ENCODE data around the gene CDK2AP2. TPM values are rescaled to one million over a fixed set of nuclear protein-coding genes. Genes with fewer than 3 reads are reported as not detected.

Gene CDK2AP2
- total RNA-seq, 2 donors from 2014 or later: 33.8 to 45.6 TPM

DNA sequence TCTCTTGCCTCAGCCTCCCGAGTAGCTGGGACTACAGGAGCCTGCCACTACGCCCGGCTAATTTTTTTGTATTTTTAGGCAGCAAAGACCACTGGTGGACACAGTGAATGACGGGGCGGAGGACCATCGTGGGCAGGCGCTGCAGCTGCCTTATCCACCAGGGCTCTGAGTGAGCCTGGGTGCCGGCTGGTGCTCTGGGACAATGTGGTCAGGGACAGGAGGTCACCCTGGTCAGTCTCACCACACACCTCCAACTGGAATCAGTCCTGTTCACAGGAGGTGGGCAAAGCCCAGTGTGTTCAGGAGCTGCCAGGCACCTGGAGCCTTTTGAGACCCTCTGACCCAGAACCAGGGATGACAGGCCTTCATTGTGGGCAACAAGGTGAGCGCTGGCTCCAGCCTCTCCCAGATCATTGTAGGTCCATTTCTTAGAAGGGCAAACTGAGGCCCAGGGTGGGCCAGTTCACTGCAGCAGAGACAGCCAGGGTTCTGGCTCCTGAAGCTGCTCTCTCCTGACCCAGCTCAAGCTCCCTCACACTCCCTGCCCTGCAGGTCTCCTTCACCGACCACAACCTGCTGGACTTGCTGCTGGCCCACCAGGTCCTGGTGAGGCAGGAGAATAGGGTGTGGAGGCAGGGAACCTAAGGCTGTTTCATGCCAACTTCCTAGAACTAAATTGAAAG is 31.0 kb upstream of the CDK2AP2 start:
- no peaks in the 10 kb centered on the region for H3K27me3 Mint-ChIP-seq
- H3K4me3 Mint-ChIP-seq: no peak overlapping the region
- H3K36me3 Mint-ChIP-seq (ENCODE audit: low read depth): no peaks in the 10 kb centered on the region
- ATAC-seq (no peak), DNase-seq (no peak)
- H3K27ac Mint-ChIP-seq: no peak overlapping the region
- no peaks in the 10 kb centered on the region for H3K4me1 Mint-ChIP-seq
- no peaks in the 10 kb centered on the region for H3K9me3 ChIP-seq (ENCODE audit: control insufficient read depth, low read length, poor library complexity, severe bottlenecking)

DNA sequence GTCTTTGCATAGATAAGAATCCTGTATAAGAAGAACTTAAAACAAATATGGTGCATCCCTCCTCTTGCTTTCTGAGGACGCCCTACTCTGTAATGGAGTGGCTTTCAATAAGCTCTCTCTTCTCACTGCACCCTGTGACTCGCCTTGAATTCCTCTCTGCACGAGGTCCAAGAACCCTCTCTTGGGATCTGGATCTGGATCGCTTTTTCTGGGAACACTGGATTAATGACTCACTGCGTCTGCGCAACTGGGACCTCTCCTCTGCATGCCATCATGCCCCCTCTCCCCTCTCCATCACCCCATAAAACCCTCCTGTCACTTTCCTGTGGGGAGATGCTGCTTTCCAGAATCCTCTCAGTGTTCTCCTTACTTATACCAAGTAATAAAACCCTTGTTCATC is 30.3 kb upstream of the CDK2AP2 start:
- H3K36me3 Mint-ChIP-seq (ENCODE audit: low read depth): no peaks in the 10 kb centered on the region
- no peak for ATAC-seq
- no peaks in the 10 kb centered on the region for H3K4me1 Mint-ChIP-seq
- H3K27ac Mint-ChIP-seq: no peak overlapping the region
- H3K9me3 ChIP-seq (ENCODE audit: control insufficient read depth, low read length, poor library complexity, severe bottlenecking): no peaks in the 10 kb centered on the region
- no peaks in the 10 kb centered on the region for H3K27me3 Mint-ChIP-seq
- DNase-seq: no peak
- no peak overlapping the region for H3K4me3 Mint-ChIP-seq

DNA sequence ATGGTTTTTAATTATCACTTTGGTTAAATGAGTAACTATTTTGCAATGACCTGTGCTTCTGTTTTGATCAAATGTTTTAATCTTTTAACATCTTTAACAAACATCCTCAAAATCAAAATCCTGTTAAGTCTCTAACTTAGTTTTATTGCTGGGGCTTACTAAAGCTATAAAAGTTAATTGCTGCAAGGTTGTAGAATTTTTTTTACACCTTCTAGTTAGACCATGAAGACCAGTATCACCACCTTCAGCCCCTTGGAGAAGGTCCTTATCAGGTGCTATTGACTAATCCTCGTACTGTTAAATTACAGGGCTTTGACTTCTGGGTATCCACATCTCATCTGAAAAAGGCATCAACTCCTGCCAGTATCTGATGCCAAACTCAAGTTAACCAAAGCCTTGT is 27.6 kb upstream of the CDK2AP2 start:
- no peaks in the 10 kb centered on the region for H3K36me3 Mint-ChIP-seq (ENCODE audit: low read depth)
- H3K9me3 ChIP-seq (ENCODE audit: control insufficient read depth, low read length, poor library complexity, severe bottlenecking): no peaks in the 10 kb centered on the region
- ATAC-seq (no peak), DNase-seq (no peak)
- no peaks in the 10 kb centered on the region for H3K27me3 Mint-ChIP-seq
- H3K4me3 Mint-ChIP-seq: no peak overlapping the region
- H3K4me1 Mint-ChIP-seq: no peaks in the 10 kb centered on the region
- H3K27ac Mint-ChIP-seq: no peak overlapping the region

DNA sequence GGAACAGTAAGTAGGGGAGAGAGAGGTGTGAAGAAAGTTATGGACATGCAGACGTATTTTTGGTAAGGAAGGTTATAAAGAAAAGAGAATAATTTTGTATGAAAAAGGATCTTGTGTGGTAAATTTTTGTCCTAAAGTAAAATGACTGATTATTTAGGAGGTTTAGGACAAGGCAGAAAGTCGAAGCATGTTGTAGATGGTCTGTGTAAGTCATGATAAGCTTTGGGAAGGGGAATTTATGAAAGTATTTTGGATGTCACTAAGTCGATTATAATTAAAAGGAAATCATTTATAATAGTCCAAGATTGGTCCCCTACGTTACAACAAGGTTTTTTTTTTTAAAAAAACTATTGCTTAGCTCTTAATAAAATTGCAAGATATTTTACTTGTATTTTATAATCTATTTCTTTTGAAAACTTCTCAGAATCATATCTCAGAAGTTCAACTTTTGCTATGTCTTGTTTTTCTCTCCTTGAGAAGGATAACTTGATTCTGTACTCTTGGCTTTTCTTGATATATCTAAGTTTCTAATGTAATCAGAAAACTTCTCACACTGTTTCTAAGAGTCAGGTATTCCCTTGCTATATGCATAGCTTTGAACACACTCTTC is 26.2 kb upstream of the CDK2AP2 start:
- H3K9me3 ChIP-seq (ENCODE audit: control insufficient read depth, low read length, poor library complexity, severe bottlenecking): no peaks in the 10 kb centered on the region
- Mint-ChIP-seq H3K27me3 (peaks cover 3% of the 10 kb centered on the region), H3K27ac (no peak overlapping the region), H3K4me3 (no peak overlapping the region), H3K4me1 (no peaks in the 10 kb centered on the region), H3K36me3 (ENCODE audit: low read depth) (no peaks in the 10 kb centered on the region)
- ATAC-seq (no peak), DNase-seq (no peak)

DNA sequence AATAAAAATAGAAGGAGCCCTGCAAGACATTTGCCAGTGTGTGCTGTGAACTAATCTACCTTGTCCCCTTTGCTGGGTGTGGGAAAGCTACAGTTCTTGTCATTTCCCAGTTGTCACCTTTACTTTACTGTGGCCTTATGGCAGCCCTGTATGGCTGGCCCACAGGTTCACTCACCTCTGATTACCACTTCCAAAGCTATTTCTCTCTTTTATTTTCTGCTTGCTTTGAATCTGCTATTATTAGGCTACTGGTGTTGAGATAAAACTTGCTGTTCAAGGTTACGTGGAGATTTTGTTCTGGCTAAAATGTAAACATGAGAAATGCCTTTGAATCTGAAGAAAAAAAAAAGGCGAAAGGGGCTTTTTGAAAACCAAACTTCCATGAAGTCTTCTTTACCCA is 24.9 kb upstream of the CDK2AP2 start:
- Mint-ChIP-seq H3K27me3 (peaks cover 9% of the 10 kb centered on the region), H3K27ac (no peak overlapping the region), H3K4me3 (no peak overlapping the region), H3K4me1 (no peaks in the 10 kb centered on the region), H3K36me3 (ENCODE audit: low read depth) (no peaks in the 10 kb centered on the region)
- no peak for DNase-seq
- H3K9me3 ChIP-seq (ENCODE audit: control insufficient read depth, low read length, poor library complexity, severe bottlenecking): no peaks in the 10 kb centered on the region
- ATAC-seq: no peak

DNA sequence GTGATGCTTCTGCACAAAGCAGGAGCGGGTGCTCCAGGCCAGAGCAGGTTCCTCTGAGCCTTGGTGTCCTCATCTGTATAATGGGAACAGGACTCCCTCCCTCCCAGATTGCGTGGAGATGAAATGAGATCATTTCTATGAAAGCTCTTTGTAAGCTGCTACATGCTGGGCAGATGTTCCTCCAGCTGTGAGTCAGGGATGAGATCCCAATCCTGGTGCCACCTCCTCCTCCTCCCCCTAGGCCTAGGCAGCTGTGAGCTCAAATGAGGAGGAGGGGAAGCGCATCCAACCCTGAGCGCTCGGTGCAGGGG is 22.3 kb upstream of the CDK2AP2 start:
- no peak for DNase-seq
- Mint-ChIP-seq H3K27ac (no peak overlapping the region), H3K36me3 (ENCODE audit: low read depth) (no peaks in the 10 kb centered on the region), H3K27me3 (peaks cover 9% of the 10 kb centered on the region), H3K4me1 (no peaks in the 10 kb centered on the region), H3K4me3 (no peak overlapping the region)
- no peaks in the 10 kb centered on the region for H3K9me3 ChIP-seq (ENCODE audit: control insufficient read depth, low read length, poor library complexity, severe bottlenecking)
- no peak for ATAC-seq

DNA sequence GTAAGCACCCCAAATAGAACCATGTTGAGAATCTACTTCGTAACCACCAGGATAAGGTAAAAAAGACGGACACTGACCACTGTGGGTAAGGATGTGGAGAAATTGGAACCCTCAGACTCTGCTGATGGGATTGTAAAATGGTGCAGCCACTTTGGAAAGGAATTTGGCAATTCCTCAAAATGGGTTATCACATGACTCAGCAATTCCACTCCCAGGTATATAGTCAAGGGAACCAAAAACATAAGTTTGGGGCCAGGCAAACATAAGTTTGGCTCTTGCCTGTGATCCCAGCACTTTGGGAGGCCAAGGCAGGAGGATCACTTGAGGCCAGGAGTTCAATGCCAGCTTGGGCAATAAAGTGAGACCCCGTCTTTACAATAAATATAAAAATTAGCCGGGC is 20.4 kb upstream of the CDK2AP2 start:
- H3K27ac Mint-ChIP-seq: no peak overlapping the region
- H3K4me3 Mint-ChIP-seq: no peak overlapping the region
- no peaks in the 10 kb centered on the region for H3K9me3 ChIP-seq (ENCODE audit: control insufficient read depth, low read length, poor library complexity, severe bottlenecking)
- H3K4me1 Mint-ChIP-seq: peaks cover 2% of the 10 kb centered on the region
- H3K27me3 Mint-ChIP-seq: peaks cover 9% of the 10 kb centered on the region
- peaks cover 4% of the 10 kb centered on the region for H3K36me3 Mint-ChIP-seq (ENCODE audit: low read depth)
- DNase-seq (no peak), ATAC-seq (no peak)

DNA sequence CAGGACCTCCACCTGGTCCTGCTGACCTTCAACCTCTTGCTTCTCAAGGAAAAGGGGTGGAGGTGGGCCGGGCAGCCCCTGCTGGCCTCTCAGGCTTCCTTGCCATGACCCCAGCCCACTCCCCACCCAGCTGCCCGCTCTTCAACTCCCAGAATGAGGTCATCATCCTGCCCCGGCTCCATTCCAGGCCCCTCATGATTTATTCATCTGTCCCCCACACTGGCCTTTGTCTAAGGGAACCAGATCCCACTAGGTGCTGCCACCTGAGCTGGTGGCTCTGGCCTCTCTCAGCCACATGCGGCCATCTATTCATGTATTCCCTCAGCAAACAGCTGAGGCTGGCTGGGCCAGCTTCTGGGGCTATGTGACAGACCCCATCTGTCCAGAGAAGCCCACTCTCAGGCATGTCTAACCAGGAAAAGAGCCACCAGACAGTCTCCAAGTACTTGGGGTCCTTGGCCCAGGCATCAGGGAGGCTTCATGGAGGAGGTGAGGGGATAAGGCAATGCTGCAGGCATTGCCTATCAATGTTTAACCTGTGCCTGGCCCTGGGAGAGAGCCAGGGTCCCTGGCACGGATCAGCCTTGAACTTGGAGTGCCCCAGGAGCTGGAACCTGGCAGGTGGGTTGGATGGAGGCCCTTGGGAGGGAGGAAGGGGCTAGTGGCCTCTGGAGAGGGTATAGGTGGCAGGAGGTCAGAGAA is 17.5 kb upstream of the CDK2AP2 start:
- no peak for ATAC-seq
- DNase-seq: no peak
- no peak overlapping the region for H3K4me3 Mint-ChIP-seq
- peaks cover 9% of the 10 kb centered on the region for H3K27me3 Mint-ChIP-seq
- no peaks in the 10 kb centered on the region for H3K9me3 ChIP-seq (ENCODE audit: control insufficient read depth, low read length, poor library complexity, severe bottlenecking)
- H3K27ac Mint-ChIP-seq: no peak overlapping the region
- peaks cover 4% of the 10 kb centered on the region for H3K4me1 Mint-ChIP-seq
- peaks cover 4% of the 10 kb centered on the region for H3K36me3 Mint-ChIP-seq (ENCODE audit: low read depth)

DNA sequence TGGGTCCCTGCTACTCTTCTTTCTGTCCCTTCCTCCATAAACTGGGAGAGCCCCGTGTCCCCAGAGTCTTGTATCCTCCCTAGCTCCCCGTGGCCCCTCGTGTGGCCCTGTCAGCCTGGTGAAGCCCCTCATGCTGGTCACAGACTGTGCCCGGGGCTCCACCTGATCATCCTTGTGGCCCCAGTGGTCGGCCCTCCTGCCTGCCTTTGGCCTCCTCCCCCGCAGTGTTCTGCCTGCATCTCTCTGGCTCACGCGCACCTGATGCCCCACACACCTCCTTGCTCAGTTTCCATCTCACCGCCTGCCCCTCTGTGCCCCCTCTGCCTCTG is 16.5 kb upstream of the CDK2AP2 start:
- peaks cover 8% of the 10 kb centered on the region for H3K27me3 Mint-ChIP-seq
- H3K27ac Mint-ChIP-seq: no peak overlapping the region
- H3K4me1 Mint-ChIP-seq: peaks cover 4% of the 10 kb centered on the region
- no peak overlapping the region for H3K4me3 Mint-ChIP-seq
- H3K9me3 ChIP-seq (ENCODE audit: control insufficient read depth, low read length, poor library complexity, severe bottlenecking): no peaks in the 10 kb centered on the region
- DNase-seq (no peak), ATAC-seq (no peak)
- H3K36me3 Mint-ChIP-seq (ENCODE audit: low read depth): peaks cover 4% of the 10 kb centered on the region

DNA sequence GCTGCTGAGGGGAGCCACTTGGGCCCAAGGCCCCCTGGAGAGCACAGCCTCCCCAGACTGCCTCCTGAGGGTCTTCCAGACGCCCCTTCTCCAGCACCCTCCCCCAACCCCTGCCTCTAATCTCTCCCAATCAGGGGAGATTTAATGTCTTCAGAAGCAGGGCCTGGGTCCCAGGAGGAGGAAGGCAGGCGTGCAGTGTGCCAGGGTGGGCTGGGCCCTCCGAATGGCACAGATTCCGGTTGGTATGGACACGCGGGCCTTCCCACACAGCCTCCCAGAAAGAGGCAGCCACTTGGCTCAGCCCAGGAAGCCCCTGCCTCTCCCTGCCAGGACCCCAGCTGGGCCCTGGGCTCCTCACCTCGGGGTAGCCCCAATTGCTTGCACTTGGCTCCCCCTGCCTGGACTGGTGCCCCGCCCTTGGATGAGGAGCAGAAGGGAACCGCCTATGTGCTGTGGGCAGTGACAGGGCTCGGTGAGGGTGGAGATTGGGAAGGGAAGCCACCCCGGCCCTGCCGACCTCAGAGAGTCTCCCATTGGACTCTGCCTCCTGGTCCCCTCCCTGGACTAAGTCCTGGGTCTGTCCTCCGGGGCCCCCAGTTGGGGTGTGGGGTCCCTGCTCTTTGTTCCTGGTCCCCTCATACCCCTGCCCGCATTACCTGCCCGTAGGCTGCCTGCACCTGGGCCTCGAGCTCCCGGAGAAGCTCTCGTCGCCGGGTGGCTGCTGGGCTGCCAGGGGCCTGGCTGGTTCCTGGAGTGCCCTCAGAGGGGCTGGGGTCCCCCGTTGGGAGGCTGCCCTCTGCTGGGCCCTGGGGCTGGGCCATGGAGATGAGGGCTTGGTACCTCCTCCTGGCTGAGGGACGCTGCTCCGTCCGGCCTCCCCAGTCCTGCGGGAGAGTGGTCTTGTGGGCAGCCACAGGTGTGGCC is 15.9 kb upstream of the CDK2AP2 start:
- Mint-ChIP-seq H3K27me3 (peaks cover 2% of the 10 kb centered on the region), H3K27ac (no peak overlapping the region), H3K36me3 (ENCODE audit: low read depth) (peaks cover 4% of the 10 kb centered on the region), H3K4me1 (peaks cover 4% of the 10 kb centered on the region), H3K4me3 (no peak overlapping the region)
- no peak for ATAC-seq
- no peak for DNase-seq
- no peaks in the 10 kb centered on the region for H3K9me3 ChIP-seq (ENCODE audit: control insufficient read depth, low read length, poor library complexity, severe bottlenecking)

DNA sequence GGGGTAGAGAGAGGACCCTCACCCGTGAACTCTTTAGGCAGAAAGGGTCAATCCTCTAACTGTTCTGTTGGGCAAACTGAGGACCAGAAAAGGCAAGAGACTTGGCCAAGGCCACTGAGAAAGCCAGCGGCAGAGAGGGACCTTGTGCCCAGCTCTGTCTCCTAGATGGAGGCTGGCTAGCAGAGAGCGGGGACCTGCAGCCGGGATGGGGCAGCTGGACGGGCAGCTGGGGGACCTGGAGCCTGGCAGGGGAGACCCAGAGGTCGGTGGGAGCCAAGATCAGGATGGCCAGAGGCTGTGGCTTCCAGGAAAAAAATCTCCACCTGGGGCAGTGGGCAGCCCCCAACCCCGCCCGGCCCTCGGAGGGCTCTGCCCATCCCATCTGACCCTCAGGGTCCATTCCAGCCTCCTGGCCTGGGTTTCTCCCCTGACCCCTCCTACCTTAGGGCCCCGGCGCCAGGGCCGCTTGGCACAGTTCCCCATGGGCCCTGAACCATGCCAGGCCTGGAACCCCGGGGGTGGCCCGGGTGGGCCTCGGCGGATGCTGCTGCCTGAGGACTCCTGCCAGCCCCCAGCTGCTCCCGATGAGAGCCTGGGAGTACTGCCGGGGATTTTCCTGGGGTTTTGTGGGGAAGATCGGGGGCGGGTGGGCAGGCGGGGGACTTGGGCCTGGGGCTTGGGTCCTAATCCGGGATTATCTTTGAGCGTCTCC is 15.0 kb upstream of the CDK2AP2 start, which contains the start of gene CABP2:
TSS of gene CABP2 (minus strand) at position 603 of the 712 bp plus-strand sequence. CDS start at position 483, 120 bp downstream.
- DNase-seq (no peak), ATAC-seq (no peak)
- H3K27me3 Mint-ChIP-seq: no peaks in the 10 kb centered on the region
- H3K4me1 Mint-ChIP-seq: peaks cover 4% of the 10 kb centered on the region
- H3K4me3 Mint-ChIP-seq: no peak within 1 kb of the TSS
- peaks cover 4% of the 10 kb centered on the region for H3K36me3 Mint-ChIP-seq (ENCODE audit: low read depth)
- no peak within 1 kb of the TSS for H3K27ac Mint-ChIP-seq
- H3K9me3 ChIP-seq (ENCODE audit: control insufficient read depth, low read length, poor library complexity, severe bottlenecking): no peaks in the 10 kb centered on the region

DNA sequence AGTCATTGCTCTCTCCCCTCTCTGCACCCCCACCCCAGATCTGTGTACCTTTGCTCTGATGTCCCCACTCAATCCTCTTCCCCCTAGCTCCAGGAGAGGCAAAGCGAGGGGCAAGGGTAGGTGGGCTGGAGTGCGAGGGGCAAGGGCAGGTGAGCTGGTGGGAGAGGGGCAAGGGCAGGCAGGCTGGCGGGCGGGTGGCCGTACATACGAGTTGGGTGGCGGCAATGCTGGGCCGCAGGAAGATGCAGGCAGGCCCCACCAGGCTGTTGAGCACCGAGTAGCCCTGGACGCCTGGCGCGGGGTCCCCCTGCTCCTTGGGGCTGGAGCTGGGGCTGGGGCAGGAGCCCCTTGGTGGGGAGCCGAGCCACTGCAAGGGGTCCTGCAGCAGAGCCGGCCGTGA is 14.4 kb upstream of the CDK2AP2 start:
- Mint-ChIP-seq H3K4me3 (no peak overlapping the region), H3K36me3 (ENCODE audit: low read depth) (peaks cover 4% of the 10 kb centered on the region), H3K27ac (no peak overlapping the region), H3K4me1 (peaks cover 4% of the 10 kb centered on the region), H3K27me3 (no peaks in the 10 kb centered on the region)
- H3K9me3 ChIP-seq (ENCODE audit: control insufficient read depth, low read length, poor library complexity, severe bottlenecking): no peaks in the 10 kb centered on the region
- ATAC-seq: no peak
- DNase-seq: no peak

DNA sequence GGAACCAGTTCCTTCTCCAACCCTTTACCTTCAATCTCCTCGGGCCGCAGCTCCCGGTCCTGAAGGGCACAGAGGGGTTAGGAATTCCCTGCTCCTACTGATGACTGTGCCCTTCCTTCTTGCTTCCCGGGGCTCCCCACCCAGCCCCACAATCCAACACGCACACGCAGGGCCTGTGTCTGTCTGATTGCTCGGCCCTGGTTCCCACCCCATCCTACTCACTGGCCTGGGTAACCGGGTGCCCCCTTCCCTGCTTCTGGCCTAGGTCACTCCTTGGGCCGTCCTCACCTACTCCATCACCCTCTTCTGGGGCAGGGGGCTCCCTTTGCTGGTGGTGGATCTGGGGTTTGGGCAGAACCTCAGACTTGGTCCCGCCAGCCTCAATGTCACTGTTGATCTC is 14.0 kb upstream of the CDK2AP2 start:
- H3K4me3 Mint-ChIP-seq: no peak overlapping the region
- ATAC-seq (no peak), DNase-seq (no peak)
- no peak overlapping the region for H3K27ac Mint-ChIP-seq
- no peaks in the 10 kb centered on the region for H3K9me3 ChIP-seq (ENCODE audit: control insufficient read depth, low read length, poor library complexity, severe bottlenecking)
- peaks cover 2% of the 10 kb centered on the region for H3K27me3 Mint-ChIP-seq
- H3K36me3 Mint-ChIP-seq (ENCODE audit: low read depth): peaks cover 4% of the 10 kb centered on the region
- peaks cover 4% of the 10 kb centered on the region for H3K4me1 Mint-ChIP-seq
